ENCODE measurements around the gene KCNH4.

KCNH4 gene

DNA sequence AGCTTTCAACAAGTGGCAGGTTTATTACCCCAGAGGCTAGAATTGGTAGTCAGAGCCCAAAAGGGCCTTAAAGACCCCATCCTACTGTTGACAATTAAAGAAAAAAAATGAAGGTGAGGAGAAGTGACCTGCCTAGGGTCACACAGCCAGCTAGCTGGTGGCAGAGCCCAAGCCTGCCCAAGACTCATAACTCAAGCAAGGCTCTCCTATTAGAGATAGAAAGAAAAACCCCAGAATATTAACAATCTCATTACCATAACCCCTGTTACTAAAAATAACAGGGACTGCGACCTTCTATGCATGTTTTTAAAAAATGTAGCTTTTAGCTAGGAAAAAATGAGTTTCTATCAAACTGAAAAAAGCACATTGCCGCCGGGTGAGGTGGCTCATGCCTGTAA is 44.3 kb downstream of the KCNH4 start:
- no peak for DNase-seq (ENCODE audit: low spot score)

DNA sequence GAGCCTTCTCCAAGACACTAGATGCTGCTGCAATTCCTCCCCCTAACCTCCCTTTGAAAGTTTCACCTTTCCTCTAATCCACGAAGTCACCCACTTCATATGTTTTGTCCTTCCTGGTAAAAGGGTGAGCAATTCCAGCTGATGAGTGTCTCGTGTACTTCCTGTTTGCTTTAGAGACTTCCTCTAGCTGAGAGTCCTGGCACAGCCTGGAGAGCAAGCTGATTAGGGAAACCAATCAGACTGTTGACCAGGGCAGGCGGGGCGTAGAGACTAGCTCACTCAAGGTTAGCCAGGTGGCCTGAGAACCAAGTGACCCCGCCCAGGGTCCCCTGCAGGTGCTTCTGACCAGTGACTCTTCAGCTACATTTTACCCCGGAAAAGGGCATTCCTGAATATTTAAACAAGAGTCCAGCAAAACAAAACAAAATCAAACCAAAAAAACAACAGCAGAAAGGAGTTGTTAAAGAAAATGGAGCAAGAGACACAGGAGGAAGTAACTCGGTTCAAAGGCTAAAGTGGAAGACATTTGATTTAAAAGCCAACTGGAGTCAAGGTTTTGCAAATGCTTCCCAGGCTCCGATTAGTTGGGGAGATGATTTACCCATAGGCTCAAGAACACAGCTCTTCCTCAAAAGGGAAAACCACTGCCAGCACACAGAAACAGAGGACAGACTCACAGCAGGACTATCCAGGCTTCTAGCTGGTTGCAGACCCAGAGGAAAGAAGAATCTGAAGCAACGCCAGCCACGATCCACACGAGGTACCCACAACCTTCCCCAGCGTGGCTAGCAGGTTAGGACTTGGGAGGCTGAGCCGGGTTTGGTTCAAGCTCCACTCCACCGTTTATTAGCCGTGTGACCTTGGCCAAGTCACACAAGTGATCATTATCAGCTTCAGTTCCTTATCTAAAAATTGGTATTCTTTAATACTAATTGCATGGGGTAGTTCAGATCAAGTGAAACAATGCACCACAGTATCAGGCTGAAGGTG is 45.0 kb downstream of the KCNH4 start:
- DNase-seq (ENCODE audit: low spot score), result no peak

DNA sequence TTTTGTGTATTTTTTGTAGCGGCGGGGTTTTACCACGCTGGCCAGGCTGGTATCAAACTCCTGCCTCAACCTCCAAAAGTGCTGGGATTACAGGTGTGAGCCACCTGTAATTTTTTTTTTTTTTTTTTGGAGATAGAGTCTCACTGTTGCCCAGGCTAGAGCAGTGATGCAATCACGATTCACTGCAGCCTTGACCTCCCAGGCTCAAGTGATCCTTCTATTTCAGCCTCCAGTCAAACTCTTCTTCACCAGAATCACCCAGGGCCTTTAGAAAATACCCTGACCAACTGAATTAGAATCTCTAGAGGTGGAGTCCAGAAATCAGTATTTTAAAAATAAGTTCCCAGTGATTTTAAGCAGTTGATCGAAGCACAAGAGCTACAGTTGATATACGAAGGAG is 45.8 kb downstream of the KCNH4 start:
- DNase-seq (ENCODE audit: low spot score), result no peak

DNA sequence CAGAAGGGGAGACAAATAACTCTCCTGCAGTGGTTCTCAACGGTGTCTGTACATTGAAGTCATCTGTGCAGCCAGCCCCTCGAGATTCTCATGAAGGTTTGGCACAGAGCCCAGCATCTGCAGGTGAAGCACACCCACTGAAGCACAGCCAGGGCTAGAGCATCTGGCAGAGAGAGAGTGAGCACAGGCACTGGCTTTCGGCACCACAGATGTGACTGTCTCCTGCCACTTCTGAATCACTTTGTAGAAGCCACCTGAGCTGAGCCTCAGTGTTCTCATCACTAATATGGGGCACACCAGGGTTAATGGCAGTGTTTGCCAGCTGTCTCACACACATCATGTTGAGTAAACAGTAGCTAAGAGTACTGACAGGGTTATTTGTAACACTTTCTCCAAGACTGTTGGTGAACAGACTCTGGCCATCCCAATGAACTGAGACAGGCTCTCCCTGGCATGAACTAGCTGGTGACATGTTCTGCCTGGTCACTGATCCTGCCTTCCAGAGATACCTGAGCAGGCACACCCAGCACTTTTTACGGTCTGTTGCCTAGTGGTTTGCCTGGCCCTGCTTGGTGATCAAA is 47.4 kb downstream of the KCNH4 start:
- no peak for DNase-seq (ENCODE audit: low spot score)

DNA sequence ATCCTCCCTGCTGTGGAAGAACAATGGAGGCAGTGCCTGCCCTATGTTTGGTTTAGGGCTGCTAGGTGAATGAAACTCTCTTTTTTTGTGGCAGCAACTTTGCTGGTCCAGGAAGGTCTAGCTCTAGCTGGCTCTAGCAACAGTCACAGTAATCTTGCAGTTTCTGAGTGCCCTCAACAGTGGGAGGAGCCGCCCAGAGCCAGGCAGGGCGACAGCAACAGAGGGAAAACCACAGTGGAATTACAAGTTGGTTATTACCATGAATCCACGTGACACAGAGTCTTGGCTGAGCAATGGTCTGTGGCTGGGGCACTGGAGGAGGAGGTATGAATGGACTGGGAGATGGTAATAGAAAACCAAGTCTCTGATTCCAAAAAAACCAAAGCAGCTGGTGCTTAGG is 48.0 kb downstream of the KCNH4 start:
- DNase-seq (ENCODE audit: low spot score), result no peak

DNA sequence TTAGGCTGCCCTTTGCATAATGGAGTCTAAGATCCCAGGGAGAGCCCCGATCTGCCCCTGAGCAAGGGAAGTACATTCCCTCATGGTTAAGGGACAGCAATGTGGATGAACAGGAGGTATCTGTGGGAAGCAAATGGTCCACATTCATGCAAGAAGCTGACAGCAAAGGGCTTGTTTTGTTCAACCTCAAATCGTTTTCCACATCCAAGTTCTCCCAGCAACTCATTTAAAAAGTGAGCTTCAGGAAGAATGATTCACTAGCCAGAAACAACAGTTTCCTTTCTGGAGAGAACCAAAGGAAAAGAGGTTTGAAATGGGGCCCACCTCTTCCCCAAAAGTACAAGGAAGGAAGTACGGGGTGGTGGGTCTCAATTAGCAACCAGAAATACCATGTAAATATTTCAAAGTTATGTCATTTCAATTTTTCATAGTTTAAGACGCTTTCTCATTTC is 48.9 kb downstream of the KCNH4 start:
- DNase-seq (ENCODE audit: low spot score), result no peak

DNA sequence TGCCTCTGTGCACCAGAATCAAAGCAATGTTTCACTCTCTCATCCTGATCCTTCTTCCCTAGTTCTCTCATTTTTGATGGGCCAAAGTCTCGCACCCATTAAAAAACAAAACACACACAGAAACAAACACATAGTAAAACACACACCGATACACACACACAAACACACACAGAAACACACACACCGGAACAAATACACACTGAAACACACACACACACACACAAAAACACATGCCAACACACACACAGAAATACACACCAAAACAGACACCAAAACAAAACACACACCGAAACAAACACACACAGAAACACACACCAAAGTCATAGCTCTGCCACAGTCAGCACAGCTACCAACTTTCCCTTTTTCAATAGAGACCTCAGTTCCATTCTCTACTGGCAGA is 49.7 kb downstream of the KCNH4 start:
- DNase-seq (ENCODE audit: low spot score), result no peak

DNA sequence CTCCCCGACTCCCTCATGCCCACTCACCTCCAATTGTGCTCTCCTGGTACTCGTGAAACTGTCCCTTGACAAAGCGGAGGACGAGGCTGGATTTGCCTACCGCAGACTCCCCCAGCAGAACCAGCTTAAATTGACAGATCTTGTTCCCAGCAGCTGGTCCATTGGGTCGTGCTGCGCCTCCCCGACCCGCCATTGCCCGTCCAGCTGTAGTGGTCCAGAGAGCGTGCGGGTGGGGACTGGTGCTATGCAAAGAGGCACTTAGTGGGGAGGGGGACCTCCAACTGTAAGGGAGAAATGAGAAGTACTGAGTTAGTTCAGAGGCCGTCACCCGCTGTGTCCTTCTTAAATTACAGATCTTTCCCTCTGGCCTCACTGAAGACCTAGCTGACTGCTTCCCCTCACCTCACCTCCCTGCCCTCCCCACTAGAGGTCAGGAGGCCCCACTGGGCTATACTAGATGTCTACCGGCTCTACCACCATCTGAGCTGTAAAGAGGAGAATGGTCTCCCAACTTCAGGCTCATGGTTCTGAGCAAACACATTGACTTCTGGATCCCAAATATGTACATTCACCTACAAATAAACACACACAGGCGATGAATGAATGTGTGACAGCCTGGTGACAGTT is 50.5 kb downstream of the KCNH4 start:
- DNase-seq (ENCODE audit: low spot score), result no peak

DNA sequence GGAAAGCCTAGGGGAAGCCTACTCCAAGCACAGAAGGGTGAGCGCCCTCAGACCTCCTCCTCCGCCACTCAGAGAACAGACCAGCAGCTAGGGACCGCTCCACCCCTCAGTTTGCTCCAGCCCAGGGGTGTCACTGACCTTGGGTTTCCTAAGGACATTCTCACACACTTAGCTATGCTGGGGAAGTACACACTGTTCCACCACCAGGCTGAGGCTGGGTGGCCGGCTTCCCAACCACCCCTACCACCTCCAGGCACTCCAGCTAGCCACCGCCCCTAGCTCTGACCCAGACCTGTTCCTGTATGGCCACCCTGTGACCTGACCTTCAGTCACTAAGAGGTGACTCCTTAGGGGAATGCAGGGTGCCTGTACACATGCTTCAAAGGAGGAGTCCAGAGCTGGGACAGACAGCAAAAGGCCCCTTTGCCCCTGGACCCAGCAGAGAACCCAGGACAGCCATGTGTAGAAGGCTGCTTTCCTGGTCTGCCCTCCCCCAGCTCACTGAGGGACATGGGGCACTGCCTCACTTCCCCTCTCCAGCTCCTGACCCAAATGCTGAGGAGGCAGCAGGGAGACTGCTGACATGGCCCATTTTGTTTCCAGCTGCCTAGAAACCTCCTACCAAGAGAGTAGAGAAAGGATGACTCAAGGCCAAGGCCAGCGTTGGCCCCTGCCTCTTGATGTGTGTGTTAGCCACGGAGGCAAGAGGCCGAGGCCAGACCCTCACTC is 51.7 kb downstream of the KCNH4 start:
- no peak for DNase-seq (ENCODE audit: low spot score)

DNA sequence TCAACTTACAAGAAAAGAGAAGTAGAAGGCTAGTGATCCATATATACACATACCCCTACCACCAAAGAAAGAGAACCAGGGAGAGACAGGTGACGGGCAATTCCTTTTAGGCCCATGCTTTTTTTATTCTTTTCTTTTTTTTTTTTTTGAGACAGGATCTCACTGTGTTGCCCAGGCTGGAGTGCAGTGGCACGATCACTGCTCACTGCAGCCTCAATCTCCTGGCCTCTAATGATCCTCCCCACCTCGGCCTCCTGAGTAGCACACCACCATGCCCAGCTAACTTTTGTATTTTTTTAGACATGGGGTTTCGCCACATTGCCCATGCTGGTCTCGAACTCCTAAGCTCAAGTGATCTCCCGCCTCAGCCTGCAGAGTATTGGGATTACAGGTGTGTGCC is 53.5 kb downstream of the KCNH4 start:
- DNase-seq (ENCODE audit: low spot score), result no peak

DNA sequence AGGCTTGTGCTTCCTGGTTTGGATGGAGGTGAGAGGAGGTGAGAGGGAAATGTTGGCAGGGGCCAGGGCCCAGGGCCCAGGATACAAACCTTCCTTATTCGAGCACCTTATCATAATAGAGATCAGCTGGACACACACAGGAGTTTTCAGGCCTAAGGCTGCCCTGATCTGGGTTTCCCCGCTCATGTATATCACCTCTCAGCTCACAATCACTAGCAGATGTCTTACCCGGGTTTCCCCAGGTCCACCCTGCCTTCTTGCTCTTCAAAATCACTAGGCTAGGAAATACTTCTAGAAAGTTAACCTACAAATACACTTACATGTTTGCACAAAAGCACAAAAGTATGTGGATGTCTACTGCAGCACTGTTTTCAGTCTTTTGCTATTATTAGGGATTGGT is 54.1 kb downstream of the KCNH4 start:
- DNase-seq (ENCODE audit: low spot score), result no peak

DNA sequence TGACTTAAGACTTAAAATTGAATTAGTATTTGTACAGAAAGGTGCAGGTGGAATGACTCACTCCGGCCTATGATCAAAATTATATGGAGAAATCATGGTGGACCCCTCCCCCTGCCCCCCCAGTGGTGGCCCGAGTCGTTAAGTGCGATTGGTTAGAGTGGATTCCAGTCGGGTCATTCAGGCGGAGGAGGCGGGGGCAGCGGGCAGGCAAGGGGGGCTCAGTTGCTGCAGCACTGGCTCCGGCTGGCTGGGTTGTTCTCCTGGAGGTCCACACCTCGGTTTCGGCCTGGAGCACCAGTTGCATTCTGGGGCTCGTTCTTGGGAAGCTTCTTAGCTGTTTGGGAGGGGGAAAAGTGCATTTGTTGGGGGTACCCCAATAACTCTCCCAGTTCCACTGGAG is 55.4 kb downstream of the KCNH4 start:
- no peak for DNase-seq (ENCODE audit: low spot score)

DNA sequence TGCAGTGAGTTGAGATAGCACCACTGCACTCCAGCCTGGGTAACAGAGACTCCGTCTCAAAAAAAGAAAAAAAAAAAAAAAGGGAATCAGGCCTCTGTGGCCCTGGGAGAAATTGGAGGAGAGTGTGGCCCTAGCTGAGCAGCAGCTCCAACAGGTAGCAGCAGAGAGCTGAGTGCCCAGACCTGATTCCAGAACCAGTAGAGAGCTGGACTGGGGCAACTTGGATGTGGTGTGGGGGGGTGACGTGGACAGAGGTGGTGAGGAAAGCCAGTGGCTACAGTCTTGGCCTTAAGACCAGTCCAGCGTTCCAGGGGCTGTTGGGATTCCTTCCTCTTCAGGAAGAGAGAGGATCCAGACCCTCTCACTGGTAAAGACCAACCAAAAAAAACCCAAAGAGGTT is 56.7 kb downstream of the KCNH4 start:
- DNase-seq (ENCODE audit: low spot score), result no peak

DNA sequence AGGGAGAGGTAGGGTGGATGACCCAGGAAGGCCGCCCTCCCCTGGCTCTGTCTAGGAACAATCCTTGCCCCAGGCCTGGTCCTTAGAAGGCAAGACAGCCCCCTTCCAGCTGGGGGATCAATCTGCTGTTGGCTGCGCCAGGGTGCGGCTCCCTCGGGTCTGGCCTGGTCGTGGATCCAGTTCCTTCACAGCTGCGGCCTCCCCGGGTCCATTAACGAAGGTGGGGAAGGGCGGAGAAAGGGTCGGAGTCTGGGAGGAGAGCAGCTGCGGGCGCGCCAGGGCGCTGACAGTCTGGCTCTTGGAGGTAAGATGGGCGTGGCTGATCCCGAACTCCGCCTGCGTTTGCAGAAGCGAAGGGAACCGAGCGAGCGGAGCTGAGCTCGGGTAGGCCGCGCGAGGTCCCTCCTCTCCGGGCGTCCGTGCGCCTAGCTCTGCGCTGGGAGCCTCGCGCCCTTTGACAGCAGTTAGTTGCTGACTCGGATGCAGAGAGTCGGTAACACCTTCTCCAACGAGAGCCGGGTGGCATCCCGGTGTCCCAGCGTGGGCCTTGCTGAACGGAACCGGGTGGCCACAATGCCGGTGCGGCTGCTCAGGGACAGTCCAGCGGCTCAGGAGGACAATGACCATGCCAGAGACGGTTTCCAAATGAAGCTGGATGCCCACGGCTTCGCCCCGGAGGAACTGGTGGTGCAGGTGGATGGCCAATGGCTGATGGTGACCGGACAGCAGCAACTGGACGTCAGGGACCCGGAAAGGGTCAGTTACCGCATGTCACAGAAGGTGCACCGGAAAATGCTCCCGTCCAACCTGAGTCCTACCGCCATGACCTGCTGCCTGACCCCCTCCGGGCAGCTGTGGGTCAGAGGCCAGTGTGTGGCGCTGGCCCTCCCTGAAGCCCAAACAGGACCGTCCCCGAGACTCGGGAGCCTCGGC is 58.3 kb downstream of the KCNH4 start, which contains the start of gene HSPB9:
Gene HSPB9 (plus strand): TSS at position 434 of the 933 bp plus-strand sequence. CDS start 47 bp downstream, at position 481.
- no peak for DNase-seq (ENCODE audit: low spot score)

DNA sequence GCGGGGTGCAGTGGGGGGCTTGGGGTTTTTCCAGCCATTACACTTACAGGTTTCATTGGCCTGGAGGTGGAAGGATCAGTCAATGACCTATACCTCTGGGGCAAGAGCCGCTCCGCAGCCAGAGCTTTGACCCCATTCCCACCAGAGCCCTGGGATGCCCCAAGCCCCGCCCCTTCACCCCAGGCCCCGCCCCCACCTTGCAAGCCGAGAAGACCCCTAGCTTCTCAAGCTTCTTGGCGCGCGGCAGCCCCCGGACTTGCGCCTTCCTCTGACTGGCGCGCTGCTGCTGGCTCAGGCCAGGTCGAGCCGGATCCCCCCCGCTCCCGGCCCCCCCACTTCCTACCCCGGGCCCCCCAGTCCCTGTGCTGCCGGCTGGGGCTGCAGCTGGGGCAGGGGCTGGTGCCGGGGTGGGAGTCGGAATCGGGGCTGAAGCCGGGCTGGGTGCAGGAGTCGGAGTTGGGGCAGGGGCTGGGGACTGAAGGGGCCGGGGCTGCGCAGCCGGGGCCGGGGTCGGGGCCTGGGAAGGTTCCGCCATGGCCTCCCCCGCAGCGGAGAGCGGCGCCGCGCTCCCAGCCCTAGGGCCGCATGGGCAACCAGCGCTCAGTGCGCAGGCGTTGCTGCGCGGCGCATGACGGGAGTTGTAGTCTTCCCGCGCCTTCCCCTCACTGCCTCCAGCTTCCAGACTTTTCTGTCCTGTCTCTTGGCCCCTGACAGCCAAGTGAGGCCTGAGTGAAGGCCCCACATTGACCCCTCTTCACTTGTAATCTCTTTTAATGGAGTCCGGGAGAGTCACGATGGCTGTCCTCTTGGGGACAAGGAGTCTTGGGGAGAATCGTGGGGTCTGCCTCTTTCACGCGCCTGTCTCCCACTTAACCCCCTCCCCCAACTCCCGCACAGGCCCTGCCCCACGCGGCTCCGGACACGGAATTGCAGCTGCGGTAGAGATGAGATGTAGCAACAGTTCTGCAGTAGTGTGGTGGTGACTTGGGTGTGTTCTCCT is 59.9 kb downstream of the KCNH4 start, which contains the start of gene KAT2A:
Gene KAT2A (minus strand): TSS at position 598 of the 1,000 bp plus-strand sequence. CDS start 63 bp downstream, at position 535.
- peak; percentile 91 for DNase-seq (ENCODE audit: low spot score)

DNA sequence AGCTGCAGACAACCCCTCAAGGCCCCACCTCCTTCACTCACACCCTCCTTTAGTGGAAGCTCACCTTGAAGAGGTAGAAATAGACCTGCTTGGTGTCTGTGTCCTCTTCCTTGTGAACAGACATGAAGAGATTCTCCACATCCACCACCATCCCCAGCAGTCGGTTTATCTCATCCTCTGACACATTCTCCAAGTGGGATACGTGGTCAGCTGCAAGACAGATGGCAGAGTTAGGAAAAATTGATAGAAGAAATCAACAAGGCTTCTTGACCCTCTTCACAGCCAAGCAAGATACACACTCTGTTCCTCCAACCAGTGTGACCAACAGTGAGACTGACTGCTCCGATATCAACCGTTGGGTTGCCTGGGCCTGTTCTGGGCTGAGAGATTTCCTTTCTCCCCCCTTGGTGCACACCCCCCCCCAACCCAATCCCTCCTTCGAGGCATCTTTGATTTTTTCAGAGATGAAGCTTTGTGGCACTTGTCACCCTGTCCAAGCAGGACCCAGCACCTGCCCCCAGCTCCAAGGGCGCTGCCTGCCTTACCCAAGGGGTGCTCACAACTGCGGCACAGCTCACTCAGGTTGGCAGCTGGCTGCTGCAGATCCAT is 60.7 kb downstream of the KCNH4 start:
- DNase-seq (ENCODE audit: low spot score), result no peak

DNA sequence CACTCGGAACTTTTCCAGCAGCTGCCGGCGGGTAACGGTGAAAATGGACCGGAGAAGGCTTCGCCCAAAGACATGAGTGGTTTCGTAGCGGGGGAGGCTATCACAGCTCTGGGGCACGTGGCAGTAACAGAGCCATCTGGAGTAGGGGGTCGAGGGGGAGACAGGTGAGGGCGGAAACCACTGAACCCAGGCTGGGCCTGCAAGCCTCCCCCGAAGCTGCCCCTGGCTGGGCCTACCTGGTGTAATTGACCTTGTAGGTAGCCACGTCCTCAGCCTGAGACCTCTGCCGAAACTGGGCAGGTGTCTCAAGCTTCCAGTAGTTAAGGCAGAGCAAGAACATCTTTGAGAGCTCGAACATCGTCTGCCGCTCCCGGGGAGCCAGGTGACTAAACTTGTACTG is 61.6 kb downstream of the KCNH4 start:
- no peak for DNase-seq (ENCODE audit: low spot score)

DNA sequence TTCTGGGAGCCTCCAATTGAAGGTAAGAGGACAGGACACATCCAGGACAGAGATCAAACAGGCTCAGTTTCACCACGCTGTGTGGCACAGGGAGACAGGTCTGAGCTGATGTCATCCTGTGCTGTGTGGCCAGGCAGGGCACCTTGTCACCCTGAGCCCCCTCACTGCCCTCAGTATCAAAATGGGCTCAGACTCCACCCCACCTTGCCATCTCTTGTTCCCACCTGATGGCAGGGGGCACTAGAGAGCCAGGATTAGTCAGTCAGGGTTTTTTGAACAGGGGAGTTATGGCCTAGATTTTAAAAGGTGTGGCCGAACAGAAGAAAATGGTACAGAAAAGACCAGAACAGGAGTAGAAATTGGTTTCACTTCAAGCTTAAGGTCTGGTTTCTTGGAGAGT is 62.4 kb downstream of the KCNH4 start:
- peak; percentile 52 for DNase-seq (ENCODE audit: low spot score)

DNA sequence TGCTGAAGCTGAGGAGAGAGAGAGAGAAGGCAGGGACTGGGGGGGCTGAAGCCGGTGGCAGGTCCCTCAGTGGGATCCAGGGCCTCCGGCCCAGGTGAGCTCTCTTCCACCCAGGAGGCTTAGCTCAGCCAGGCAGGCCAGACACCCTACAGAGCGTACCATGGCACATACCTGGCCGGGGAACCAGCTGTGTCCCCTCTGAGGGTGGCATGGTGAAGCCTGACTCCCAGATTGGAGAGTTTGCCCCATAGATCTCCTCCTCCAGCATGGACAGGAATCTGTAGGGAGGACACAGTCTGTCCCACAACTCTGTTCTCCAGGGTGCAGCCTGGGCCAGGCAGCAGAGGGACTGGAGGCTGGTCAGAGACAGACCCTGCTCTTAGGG is 62.8 kb downstream of the KCNH4 start:
- no peak for DNase-seq (ENCODE audit: low spot score)
